WERI-Rb-1 (cell line): ENCODE results near the gene SBK1.
"Not testable (repeated sequence)": the region's sequence is repeated elsewhere in the genome, so short reads cannot be mapped to it uniquely, and the experiment has no call there.

Experiments used
- DNase-seq: peaks from one replicate; pipeline ENCODE4 v3.0.0-alpha.2; 2020
- H3K27ac ChIP-seq: fragments of 250-450 bp; sonication (Bioruptor Pico); 2 replicates; pipeline ENCODE4 v1.5.1; 2020; ENCODE audit warnings: mild to moderate bottlenecking, moderate library complexity
- H3K27me3 ChIP-seq: fragments of 250-450 bp; sonication (Bioruptor Pico); 2 replicates; pipeline ENCODE4 v1.5.1; 2021; ENCODE audit warnings: mild to moderate bottlenecking, low read depth, moderate library complexity; ENCODE audit not compliant: insufficient read depth, severe bottlenecking
- H3K36me3 ChIP-seq: fragments of 250-450 bp; sonication (Bioruptor Pico); 2 replicates; pipeline ENCODE4 v1.5.1; 2020; ENCODE audit warnings: mild to moderate bottlenecking, moderate library complexity
- H3K4me3 ChIP-seq: 2 replicates; pipeline ENCODE4 v1.5.1; 2011; ENCODE audit warnings: low read depth, mild to moderate bottlenecking, control low read depth, low read length
- H3K9me3 ChIP-seq: fragments of 250-450 bp; sonication (Bioruptor Pico); 2 replicates; pipeline ENCODE4 v1.5.1; 2021; ENCODE audit warnings: mild to moderate bottlenecking, moderate library complexity; ENCODE audit not compliant: severe bottlenecking
- TF ChIP-seq, protein P1 (sequence below): IDR thresholded peaks from 2 replicates; pipeline ENCODE4 v1.5.1; 2011; ENCODE audit warnings: low read depth, mild to moderate bottlenecking, control low read depth, inconsistent platforms, low read length

The SBK1 gene

DNA sequence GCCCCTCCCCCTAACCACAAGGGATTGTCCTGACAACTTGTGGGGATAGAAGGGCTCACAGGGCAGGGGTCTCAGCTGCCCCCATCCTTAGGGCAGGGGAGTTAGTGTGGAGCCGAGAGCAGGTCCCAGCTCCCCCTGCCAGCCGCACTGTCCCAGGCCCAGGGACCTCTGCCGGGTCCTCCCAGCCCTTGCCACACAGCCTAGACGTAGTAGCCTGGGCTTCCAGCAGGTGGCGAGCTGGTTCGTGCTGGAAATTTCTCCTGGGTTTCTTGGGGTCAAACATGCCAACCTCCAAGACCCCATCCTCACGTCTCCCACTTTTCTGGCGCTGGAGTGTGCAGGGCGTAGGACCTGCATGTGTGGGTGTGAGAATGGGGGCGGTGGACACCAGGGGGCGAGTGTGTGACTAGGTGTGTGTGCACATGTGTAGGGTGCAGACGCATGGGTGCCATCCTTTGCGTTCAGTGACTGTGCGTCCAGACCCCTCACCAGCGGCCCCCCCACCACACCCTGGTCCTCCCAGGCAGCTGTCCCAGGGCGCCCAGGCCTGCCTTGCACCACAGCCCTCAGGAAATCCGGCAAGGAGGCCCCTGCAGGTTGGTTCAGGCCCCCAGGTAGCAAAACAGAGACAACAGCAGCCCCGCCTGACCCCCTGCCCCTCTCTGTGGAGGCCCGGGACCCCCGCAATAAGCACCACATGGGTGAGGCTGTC lies 29.5 kb downstream of the SBK1 start:
- TF ChIP-seq, protein P1, sequence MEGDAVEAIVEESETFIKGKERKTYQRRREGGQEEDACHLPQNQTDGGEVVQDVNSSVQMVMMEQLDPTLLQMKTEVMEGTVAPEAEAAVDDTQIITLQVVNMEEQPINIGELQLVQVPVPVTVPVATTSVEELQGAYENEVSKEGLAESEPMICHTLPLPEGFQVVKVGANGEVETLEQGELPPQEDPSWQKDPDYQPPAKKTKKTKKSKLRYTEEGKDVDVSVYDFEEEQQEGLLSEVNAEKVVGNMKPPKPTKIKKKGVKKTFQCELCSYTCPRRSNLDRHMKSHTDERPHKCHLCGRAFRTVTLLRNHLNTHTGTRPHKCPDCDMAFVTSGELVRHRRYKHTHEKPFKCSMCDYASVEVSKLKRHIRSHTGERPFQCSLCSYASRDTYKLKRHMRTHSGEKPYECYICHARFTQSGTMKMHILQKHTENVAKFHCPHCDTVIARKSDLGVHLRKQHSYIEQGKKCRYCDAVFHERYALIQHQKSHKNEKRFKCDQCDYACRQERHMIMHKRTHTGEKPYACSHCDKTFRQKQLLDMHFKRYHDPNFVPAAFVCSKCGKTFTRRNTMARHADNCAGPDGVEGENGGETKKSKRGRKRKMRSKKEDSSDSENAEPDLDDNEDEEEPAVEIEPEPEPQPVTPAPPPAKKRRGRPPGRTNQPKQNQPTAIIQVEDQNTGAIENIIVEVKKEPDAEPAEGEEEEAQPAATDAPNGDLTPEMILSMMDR = peak; percentile 80
- Histone ChIP-seq H3K9me3 (no peaks in the 10 kb centered on the region), H3K36me3 (peaks cover 20% of the 10 kb centered on the region), H3K4me3 (no peak overlapping the region), H3K27ac (no peak overlapping the region), H3K27me3 (no peaks in the 10 kb centered on the region)
- peak; percentile 39 for DNase-seq

GRCh38 chr16:28324235-28324886 lies 32.0 kb downstream of the SBK1 start:
- no peak for DNase-seq
- no peak overlapping the region for H3K27ac ChIP-seq
- TF ChIP-seq, protein P1 = no peak
- no peaks in the 10 kb centered on the region for H3K9me3 ChIP-seq
- peaks cover 3% of the 10 kb centered on the region; the same call in 1 of the 2 replicates for H3K36me3 ChIP-seq
- H3K4me3 ChIP-seq = no peak overlapping the region
- no peaks in the 10 kb centered on the region for H3K27me3 ChIP-seq

- DNase-seq = no peak
- Histone ChIP-seq H3K4me3 (no peak overlapping the region), H3K27ac (no peak overlapping the region), H3K9me3 (no peaks in the 10 kb centered on the region), H3K36me3 (no peaks in the 10 kb centered on the region; the same call in 1 of the 2 replicates), H3K27me3 (no peaks in the 10 kb centered on the region)
- TF ChIP-seq, protein P1 = no peak
Measured at GRCh38 chr16:28324887-28325279, 32.6 kb downstream of the SBK1 start.

DNA sequence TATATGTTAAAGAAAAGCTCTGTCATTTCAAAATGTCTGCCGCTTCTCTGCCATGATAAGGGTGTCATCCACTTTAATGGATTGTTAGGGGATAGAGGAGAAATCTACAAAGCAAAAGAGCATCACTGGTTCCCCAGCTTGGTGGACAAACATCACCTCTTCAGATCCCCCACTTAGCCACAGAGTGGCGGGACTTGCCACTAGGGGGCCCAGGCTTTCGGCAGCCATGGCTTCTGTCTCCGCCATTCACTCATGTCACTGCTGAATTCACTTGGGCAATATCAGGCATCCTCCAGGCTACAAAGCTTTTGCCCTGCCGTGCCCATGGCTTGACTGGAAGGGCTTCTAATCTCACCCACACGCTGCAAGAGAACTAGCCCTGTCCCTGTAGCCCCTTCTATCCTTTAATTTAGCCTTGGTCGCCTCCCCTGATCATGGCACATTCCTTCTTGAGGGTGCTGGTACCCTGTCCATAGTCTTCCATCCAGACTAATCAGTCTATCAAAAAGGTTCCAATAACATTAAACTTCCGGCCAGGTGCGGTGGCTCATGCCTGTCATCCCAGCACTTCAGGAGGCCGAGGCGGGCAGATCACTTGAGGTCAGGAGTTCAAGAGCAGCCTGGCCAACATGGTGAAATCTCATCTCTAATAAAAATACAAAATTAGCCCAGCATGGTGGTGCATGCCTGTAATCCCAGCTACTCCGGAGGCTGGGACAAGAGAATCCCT lies 34.7 kb downstream of the SBK1 start:
- Histone ChIP-seq H3K27ac (no peak overlapping the region), H3K9me3 (no peaks in the 10 kb centered on the region), H3K27me3 (no peaks in the 10 kb centered on the region), H3K4me3 (no peak overlapping the region), H3K36me3 (no peaks in the 10 kb centered on the region; the same call in 1 of the 2 replicates)
- peak; percentile 72 for DNase-seq
- TF ChIP-seq, protein P1 = peak; percentile 95

DNA sequence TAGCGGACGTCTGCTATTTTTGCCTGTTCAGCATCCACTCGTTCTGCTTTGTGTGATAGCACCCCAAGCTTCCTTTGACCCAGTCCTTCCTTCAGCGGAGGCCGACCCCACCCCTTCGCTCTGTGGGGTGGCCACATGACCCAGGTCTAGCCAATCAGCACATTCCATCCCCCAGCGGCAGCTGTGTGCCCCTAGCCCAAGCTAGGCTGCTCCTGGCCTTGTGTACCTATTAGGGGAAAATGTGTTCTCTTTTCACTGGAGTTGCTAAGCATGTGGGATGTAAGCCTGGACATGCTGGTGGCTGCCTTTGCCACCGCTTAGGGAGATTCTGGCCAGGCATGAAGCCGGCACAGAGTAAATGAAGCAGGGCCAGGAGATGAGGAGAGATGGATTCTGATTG lies 37.9 kb downstream of the SBK1 start:
- not testable (repeated sequence) for H3K27me3 ChIP-seq, H3K9me3 ChIP-seq, H3K4me3 ChIP-seq, H3K27ac ChIP-seq, DNase-seq, H3K36me3 ChIP-seq

DNA sequence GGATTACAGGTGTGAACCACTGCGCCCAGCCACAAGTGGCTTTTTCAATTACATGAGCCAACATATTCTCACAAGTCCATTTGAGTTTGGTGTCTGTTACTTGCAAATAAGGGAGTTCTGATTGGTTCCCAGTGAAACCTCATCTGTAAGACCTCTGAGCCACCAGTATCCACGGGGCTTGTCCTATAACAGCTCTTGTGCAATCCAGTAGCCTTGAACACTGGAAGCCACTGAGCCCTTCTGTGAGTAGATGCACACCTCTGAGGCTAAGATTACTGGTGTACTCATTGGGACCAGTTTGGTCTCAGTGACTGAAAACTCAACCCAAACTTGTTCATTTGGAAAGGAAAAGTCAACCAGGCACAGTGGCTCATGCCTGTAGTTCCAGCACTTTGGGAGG lies 38.7 kb downstream of the SBK1 start:
- not testable (repeated sequence) for H3K9me3 ChIP-seq, H3K27me3 ChIP-seq, H3K27ac ChIP-seq, DNase-seq, H3K4me3 ChIP-seq, H3K36me3 ChIP-seq

DNA sequence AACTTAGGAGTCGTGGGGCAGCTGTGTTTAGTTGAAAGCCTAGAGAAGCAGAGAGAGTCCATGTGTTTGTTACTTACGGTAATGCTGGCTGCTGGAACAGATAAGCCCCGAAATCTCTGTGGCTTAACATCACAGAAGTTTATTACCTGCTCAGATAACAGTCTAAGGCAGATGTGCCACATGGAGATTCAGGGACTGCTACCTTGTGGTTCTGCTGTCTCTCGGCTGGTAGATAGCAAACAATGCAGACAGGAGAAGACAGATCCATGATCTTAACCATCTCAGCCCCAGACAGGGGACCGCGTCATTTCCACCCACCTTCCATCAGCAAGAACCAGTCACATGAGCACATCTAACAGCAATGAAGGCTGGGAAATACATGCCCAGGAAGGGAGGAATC lies 40.3 kb downstream of the SBK1 start:
- not testable (repeated sequence) for H3K36me3 ChIP-seq, H3K4me3 ChIP-seq, DNase-seq, H3K9me3 ChIP-seq, H3K27ac ChIP-seq, H3K27me3 ChIP-seq

GRCh38 chr16:28335678-28336077 lies 43.4 kb downstream of the SBK1 start:
- not testable (repeated sequence) for H3K9me3 ChIP-seq, H3K36me3 ChIP-seq, H3K27me3 ChIP-seq, DNase-seq, H3K27ac ChIP-seq, H3K4me3 ChIP-seq

DNA sequence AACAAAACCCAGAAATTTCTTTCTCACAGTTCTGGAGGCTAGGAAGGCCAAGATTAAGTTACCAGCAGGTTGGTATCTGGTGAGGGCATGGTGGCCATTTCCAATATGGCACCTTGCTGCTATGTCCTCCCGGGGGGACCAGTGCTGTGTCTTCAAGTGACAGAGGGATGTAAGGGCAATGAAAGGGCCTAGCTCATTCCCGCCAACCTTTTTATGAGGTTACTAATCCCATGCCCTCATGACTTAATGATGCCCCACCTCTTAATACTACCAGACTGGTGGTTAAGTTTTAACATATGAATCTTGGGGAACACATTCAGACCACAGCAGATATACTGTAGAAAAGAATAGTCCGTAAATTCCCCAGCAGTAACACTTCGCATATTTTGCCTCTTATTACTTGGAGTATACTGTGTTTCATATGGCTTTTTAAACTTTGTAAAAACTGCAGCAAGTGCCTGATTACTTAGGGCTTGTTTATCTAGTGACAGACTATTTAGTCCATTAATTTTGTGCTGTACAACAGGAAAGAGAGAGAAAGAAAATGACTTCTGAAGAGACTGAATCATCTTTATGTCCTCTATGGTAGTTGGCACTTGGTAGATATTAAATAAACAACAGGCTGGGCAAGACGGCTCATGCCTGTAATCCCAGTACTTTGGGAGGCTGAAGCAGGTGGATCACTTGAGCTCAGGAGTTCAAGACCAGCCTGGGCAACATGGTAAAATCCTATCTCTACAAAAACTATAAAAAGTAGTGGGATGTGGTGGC lies 44.8 kb downstream of the SBK1 start:
- not testable (repeated sequence) for DNase-seq, H3K27ac ChIP-seq, H3K36me3 ChIP-seq, H3K9me3 ChIP-seq, H3K27me3 ChIP-seq, H3K4me3 ChIP-seq
